H1 (cell line): Measurements from ENCODE around the gene PILRB.

Experiments used
- CEBPB ChIP-seq: IDR thresholded peaks from 2 replicates; pipeline ENCODE4 v1.6.1; 2012; ENCODE audit warnings: low read depth, low read length
- CREB1 ChIP-seq: IDR thresholded peaks from 2 replicates; pipeline ENCODE4 v1.6.1; 2012; ENCODE audit warnings: inconsistent platforms
- EP300 ChIP-seq, 2 experiments: IDR thresholded peaks; 1 replicate in 1 of 2; 2 replicates in 1 of 2; pipeline ENCODE4 v1.6.1; 2011 to 2012; ENCODE audit warnings: low read depth in 2 of 2, low read length in 2 of 2, mild to moderate bottlenecking in 2 of 2, borderline replicate concordance in 1 of 2, inconsistent platforms in 1 of 2, moderate library complexity in 1 of 2
- EZH2 ChIP-seq: fragments of 200-600 bp; sonication (generic); IDR thresholded peaks from 2 replicates; pipeline ENCODE4 v1.7.1; 2012; ENCODE audit warnings: low read depth, mild to moderate bottlenecking, moderate library complexity, low read length, inconsistent platforms; ENCODE audit not compliant: severe bottlenecking
- GABPA ChIP-seq: IDR thresholded peaks from 2 replicates; pipeline ENCODE4 v1.6.1; 2011; ENCODE audit warnings: mild to moderate bottlenecking, low read length, moderate library complexity, borderline replicate concordance; ENCODE audit not compliant: insufficient read depth
- JUND ChIP-seq: IDR thresholded peaks from 2 replicates; pipeline ENCODE4 v1.6.1; 2011; ENCODE audit warnings: mild to moderate bottlenecking, improper control_type of control experiment, low read length
- POLR2A ChIP-seq, 2 experiments: IDR thresholded peaks; 1 replicate in 1 of 2; 2 replicates in 1 of 2; pipeline ENCODE4 v1.6.1; 2011; ENCODE audit warnings: low read depth in 2 of 2, low read length in 2 of 2, mild to moderate bottlenecking in 2 of 2; ENCODE audit errors: control extremely low read depth in 1 of 2
- POU5F1 ChIP-seq: IDR thresholded peaks from 2 replicates; pipeline ENCODE4 v1.6.1; 2011; ENCODE audit warnings: low read depth, mild to moderate bottlenecking, low read length, moderate library complexity
- TAF1 ChIP-seq: IDR thresholded peaks from 2 replicates; pipeline ENCODE4 v1.6.1; 2011; ENCODE audit warnings: mild to moderate bottlenecking, low read depth, low read length
- USF2 ChIP-seq: IDR thresholded peaks from 2 replicates; pipeline ENCODE4 v1.6.1; 2011; ENCODE audit warnings: low read length, improper control_type of control experiment
- ZNF274 ChIP-seq: IDR thresholded peaks from 2 replicates; pipeline ENCODE4 v1.7.0; 2012; ENCODE audit warnings: low read length, borderline replicate concordance; ENCODE audit errors: extremely low read depth
- TF ChIP-seq, protein P1 (sequence below), 3 experiments: IDR thresholded peaks; 1 replicate in 2 of 3; 2 replicates in 1 of 3; pipeline versions ENCODE4 v1.5.1 to v1.6.1; 2011; ENCODE audit warnings: low read length in 3 of 3, mild to moderate bottlenecking in 3 of 3, inconsistent platforms in 2 of 3, low read depth in 1 of 3, moderate library complexity in 1 of 3; ENCODE audit not compliant: insufficient read depth in 1 of 3; ENCODE audit errors: control extremely low read depth in 1 of 3

DNA sequence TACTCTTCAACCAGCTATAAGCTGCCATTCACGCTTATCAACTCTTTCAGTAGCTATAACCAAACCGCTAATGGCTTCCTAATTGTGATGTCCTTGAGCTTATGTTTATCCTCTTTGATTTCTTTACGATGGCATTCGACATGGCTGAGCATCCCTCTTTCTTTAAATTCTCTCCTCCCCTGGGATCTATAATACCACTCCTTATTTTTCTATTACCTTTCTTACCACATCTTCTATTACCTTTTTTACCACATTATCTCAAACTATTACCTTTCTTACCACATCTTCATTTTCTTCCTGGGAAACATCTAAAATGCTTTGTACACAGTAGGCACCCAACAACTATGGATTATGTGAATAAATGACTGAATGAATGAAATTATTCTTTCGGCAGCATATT is 57.5 kb downstream of the PILRB start:
- TF ChIP-seq EP300 (IDR thresholded peaks at IDR 0.05; ENCODE audit: borderline replicate concordance in 1 of 2, low read depth in 2 of 2, low read length in 2 of 2), result no peak
- TF ChIP-seq, protein P1, sequence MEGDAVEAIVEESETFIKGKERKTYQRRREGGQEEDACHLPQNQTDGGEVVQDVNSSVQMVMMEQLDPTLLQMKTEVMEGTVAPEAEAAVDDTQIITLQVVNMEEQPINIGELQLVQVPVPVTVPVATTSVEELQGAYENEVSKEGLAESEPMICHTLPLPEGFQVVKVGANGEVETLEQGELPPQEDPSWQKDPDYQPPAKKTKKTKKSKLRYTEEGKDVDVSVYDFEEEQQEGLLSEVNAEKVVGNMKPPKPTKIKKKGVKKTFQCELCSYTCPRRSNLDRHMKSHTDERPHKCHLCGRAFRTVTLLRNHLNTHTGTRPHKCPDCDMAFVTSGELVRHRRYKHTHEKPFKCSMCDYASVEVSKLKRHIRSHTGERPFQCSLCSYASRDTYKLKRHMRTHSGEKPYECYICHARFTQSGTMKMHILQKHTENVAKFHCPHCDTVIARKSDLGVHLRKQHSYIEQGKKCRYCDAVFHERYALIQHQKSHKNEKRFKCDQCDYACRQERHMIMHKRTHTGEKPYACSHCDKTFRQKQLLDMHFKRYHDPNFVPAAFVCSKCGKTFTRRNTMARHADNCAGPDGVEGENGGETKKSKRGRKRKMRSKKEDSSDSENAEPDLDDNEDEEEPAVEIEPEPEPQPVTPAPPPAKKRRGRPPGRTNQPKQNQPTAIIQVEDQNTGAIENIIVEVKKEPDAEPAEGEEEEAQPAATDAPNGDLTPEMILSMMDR (IDR thresholded peaks at IDR 0.05; ENCODE audit: control extremely low read depth in 1 of 3, insufficient read depth in 1 of 3, low read depth in 1 of 3, low read length in 3 of 3), result no peak
- no peak for TF ChIP-seq POLR2A (IDR thresholded peaks at IDR 0.05; ENCODE audit: control extremely low read depth in 1 of 2, low read depth in 2 of 2, low read length in 2 of 2)
- no peak for TF ChIP-seq GABPA
- no peak for TF ChIP-seq USF2
- TF ChIP-seq CEBPB, result no peak
- no peak for TF ChIP-seq ZNF274
- TF ChIP-seq TAF1, result no peak
- no peak for TF ChIP-seq CREB1
- TF ChIP-seq POU5F1, result no peak
- TF ChIP-seq JUND, result no peak
- TF ChIP-seq EZH2, result no peak
